IMR-90 (cell line): ENCODE results near the gene B9D1. TPM values are rescaled to one million over a fixed set of nuclear protein-coding genes. Genes with fewer than 3 reads are reported as not detected.

ENCODE experiments used
- ATAC-seq: fragments of 200-7000 bp; cut with Tn5 transposase; 2 replicates; pipeline ENCODE4 v1.9.1; 2020; ENCODE audit warnings: low read depth, mild to moderate bottlenecking, moderate library complexity
- BruUV-seq: library from RNA; stranded (reverse); fragments of 400-500 nt; replicated peaks from 2 replicates; lab custom pipeline; 2021; lab: Mats Ljungman, UMichigan
- CTCF ChIA-PET: fragments of 300-600 bp; formaldehyde crosslinking; extraction: SDS; loops from one replicate; lab custom pipeline; 2021; ENCODE audit warnings: antibody characterized with exemption; lab: Yijun Ruan, JAX
- POLR2A ChIA-PET: fragments of 300-600 bp; sonication (Branson Sonifier 250); formaldehyde crosslinking; loops from one replicate; lab custom pipeline; 2022; ENCODE audit warnings: antibody characterized with exemption; ENCODE audit not compliant: unreplicated experiment; lab: Charles Lee
- DNase-seq: peaks from one replicate; pipeline ENCODE4 v3.0.0; 2013
- H2AFZ ChIP-seq: replicated peaks from 2 replicates; pipeline ENCODE3; 2013; ENCODE audit warnings: low read length, mild to moderate bottlenecking; ENCODE audit not compliant: poor library complexity
- H2AK5ac ChIP-seq: 2 replicates; pipeline ENCODE4 v1.6.1; 2013; ENCODE audit warnings: low read depth, low read length, inconsistent platforms
- H2AK9ac ChIP-seq: replicated peaks from 2 replicates; pipeline ENCODE3; 2013; ENCODE audit warnings: mild to moderate bottlenecking, low read depth, low read length, moderate library complexity; ENCODE audit not compliant: poor library complexity
- H2BK120ac ChIP-seq: 2 replicates; pipeline ENCODE4 v1.6.1; 2013; ENCODE audit warnings: low read depth, low read length, inconsistent platforms
- H2BK15ac ChIP-seq: 3 replicates; pipeline ENCODE4 v1.6.1; 2013; ENCODE audit warnings: low read depth, low read length, inconsistent platforms
- H2BK20ac ChIP-seq: 2 replicates; pipeline ENCODE4 v1.6.1; 2013; ENCODE audit warnings: low read depth, mild to moderate bottlenecking, inconsistent platforms, low read length, moderate library complexity
- H2BK5ac ChIP-seq: 2 replicates; pipeline ENCODE4 v1.6.1; 2013; ENCODE audit warnings: mild to moderate bottlenecking, low read depth, low read length, inconsistent platforms; ENCODE audit not compliant: poor library complexity, severe bottlenecking
- H3K14ac ChIP-seq: replicated peaks from 2 replicates; pipeline ENCODE4 v1.6.1; 2013; ENCODE audit warnings: low read depth, low read length, inconsistent platforms
- H3K18ac ChIP-seq: 2 replicates; pipeline ENCODE4 v1.6.1; 2013; ENCODE audit warnings: low read depth, low read length, control low read depth
- H3K23ac ChIP-seq: 2 replicates; pipeline ENCODE4 v1.6.1; 2013; ENCODE audit warnings: low read depth, low read length, inconsistent platforms
- H3K27ac ChIP-seq: 2 replicates; pipeline ENCODE4 v1.5.1; 2013; ENCODE audit warnings: mild to moderate bottlenecking, control low read depth, low read length; ENCODE audit not compliant: insufficient read depth
- H3K27me3 ChIP-seq: 2 replicates; pipeline ENCODE4 v1.6.1; 2013; ENCODE audit warnings: low read length; ENCODE audit not compliant: control insufficient read depth, insufficient read depth
- H3K36me3 ChIP-seq: 2 replicates; pipeline ENCODE4 v1.6.1; 2013; ENCODE audit warnings: low read length, mixed read lengths; ENCODE audit not compliant: control insufficient read depth, insufficient read depth
- H3K4ac ChIP-seq: 2 replicates; pipeline ENCODE4 v1.6.1; 2013; ENCODE audit warnings: low read depth, low read length, inconsistent platforms
- H3K4me1 ChIP-seq: 2 replicates; pipeline ENCODE4 v1.6.1; 2013; ENCODE audit warnings: low read length, mixed read lengths; ENCODE audit not compliant: control insufficient read depth, insufficient read depth
- H3K4me2 ChIP-seq: 2 replicates; pipeline ENCODE4 v1.6.1; 2013; ENCODE audit warnings: low read depth, mild to moderate bottlenecking, control low read depth, low read length, moderate library complexity
- H3K4me3 ChIP-seq: 2 replicates; pipeline ENCODE4 v1.5.1; 2013; ENCODE audit warnings: low read depth, mild to moderate bottlenecking, control low read depth, low read length, moderate library complexity; ENCODE audit not compliant: insufficient read depth
- H3K56ac ChIP-seq: 2 replicates; pipeline ENCODE4 v1.6.1; 2013; ENCODE audit warnings: low read length, inconsistent platforms; ENCODE audit not compliant: insufficient read depth; ENCODE audit errors: extremely low read depth
- H3K79me1 ChIP-seq, 2 experiments: 2 replicates each; pipeline ENCODE4 v1.6.1; 2013; ENCODE audit warnings: low read length in 2 of 2, inconsistent platforms in 1 of 2, low read depth in 1 of 2
- H3K9ac ChIP-seq: 2 replicates; pipeline ENCODE4 v1.6.1; 2013; ENCODE audit warnings: low read depth, low read length, control low read depth
- H3K9me1 ChIP-seq: 2 replicates; pipeline ENCODE4 v1.6.1; 2013; ENCODE audit warnings: low read length, inconsistent platforms; ENCODE audit not compliant: insufficient read depth
- H3K9me3 ChIP-seq: 2 replicates; pipeline ENCODE4 v1.6.1; 2013; ENCODE audit warnings: low read length; ENCODE audit not compliant: control insufficient read depth, insufficient read depth
- H4K20me1 ChIP-seq: 2 replicates; pipeline ENCODE4 v1.6.1; 2013; ENCODE audit warnings: low read length, inconsistent platforms; ENCODE audit not compliant: insufficient read depth
- H4K5ac ChIP-seq: 2 replicates; pipeline ENCODE4 v1.6.1; 2013; ENCODE audit warnings: mild to moderate bottlenecking, low read depth, low read length, control low read depth
- H4K8ac ChIP-seq, 2 experiments: 2 replicates each; pipeline ENCODE4 v1.6.1; 2013; ENCODE audit warnings: low read depth in 2 of 2, low read length in 2 of 2, control low read depth in 1 of 2, inconsistent platforms in 1 of 2
- H4K91ac ChIP-seq: 2 replicates; pipeline ENCODE4 v1.6.1; 2013; ENCODE audit warnings: low read depth, low read length, inconsistent platforms; ENCODE audit not compliant: insufficient read depth
- CEBPB ChIP-seq: IDR thresholded peaks from 2 replicates; pipeline ENCODE4 v1.6.1; 2012; ENCODE audit warnings: low read depth, low read length, improper control_type of control experiment
- CHD1 ChIP-seq: IDR thresholded peaks from 2 replicates; pipeline ENCODE4 v1.6.1; 2012; ENCODE audit warnings: low read depth, low read length, improper control_type of control experiment
- FOS ChIP-seq: fragments of 150-350 bp; IDR thresholded peaks from 2 replicates; pipeline ENCODE4 v1.6.1; 2016; ENCODE audit warnings: low read depth, low read length
- MAZ ChIP-seq: IDR thresholded peaks from 2 replicates; pipeline ENCODE4 v1.6.1; 2012; ENCODE audit warnings: low read depth, mild to moderate bottlenecking, low read length, improper control_type of control experiment, moderate library complexity, borderline replicate concordance
- RCOR1 ChIP-seq: IDR thresholded peaks from 2 replicates; pipeline ENCODE4 v1.6.1; 2012; ENCODE audit warnings: mild to moderate bottlenecking, low read length, improper control_type of control experiment; ENCODE audit not compliant: insufficient replicate concordance
- RFX5 ChIP-seq: IDR thresholded peaks from 2 replicates; pipeline ENCODE4 v1.8.0; 2012; ENCODE audit warnings: low read depth, mild to moderate bottlenecking, low read length, moderate library complexity
- SMC3 ChIP-seq: fragments of 150-350 bp; IDR thresholded peaks from 2 replicates; pipeline ENCODE4 v1.6.1; 2016; ENCODE audit warnings: low read depth, mild to moderate bottlenecking, antibody characterized with exemption, low read length, moderate library complexity
- USF2 ChIP-seq: fragments of 150-350 bp; IDR thresholded peaks from 2 replicates; pipeline ENCODE4 v1.6.1; 2017; ENCODE audit warnings: mild to moderate bottlenecking, antibody characterized with exemption, low read length, low read depth
- WGBS, 2 experiments: methylation state at CpG; one replicate each; pipeline versions ENCODE4 v1.1.5 to v1.1.7; 2013; ENCODE audit warnings: missing lambda C conversion rate in 2 of 2; ENCODE audit not compliant: insufficient read length in 1 of 2; ENCODE audit errors: extremely low coverage in 2 of 2; 5-methylcytosine and 5-hydroxymethylcytosine counted together
- dilution Hi-C: fragments of 300-500 bp; cut with HindIII; formaldehyde crosslinking; loops from one replicate; pipeline ENCODE4 v1.14.3; 2018; ENCODE audit warnings: low sequenced_read_pairs; ENCODE audit not compliant: unreplicated experiment
- in situ Hi-C: fragments of 300-500 bp; cut with MboI; formaldehyde crosslinking; loops from 3 replicates; pipeline ENCODE4 v1.14.3; 2019; ENCODE audit warnings: low sequenced_read_pairs, inconsistent platforms, mixed read lengths
- intact Hi-C: fragments of 100-400 bp; cut with micrococcal nuclease; formaldehyde crosslinking; loops from 2 replicates; pipeline ENCODE4 v1.10.0; 2022
- polyA plus RNA-seq, 3 experiments: library from polyadenylated mRNA; depleted of rRNA; stranded (reverse); fragments of >200 nt; gene quantifications; 2 replicates each; pipeline ENCODE4 v1.2.3, GENCODE V29; 2012; ENCODE audit warnings: low replicate concordance in 1 of 3
- total RNA-seq: library from RNA; depleted of rRNA; stranded (reverse); fragments of >200 nt; gene quantifications from 2 replicates; pipeline ENCODE4 v1.2.3, GENCODE V29; 2012
- TF ChIP-seq, protein P1 (sequence below): conservative IDR thresholded peaks from 2 replicates; pipeline ENCODE4 v1.5.1; 2012; ENCODE audit warnings: mild to moderate bottlenecking, low read depth, low read length, improper control_type of control experiment
- TF ChIP-seq, protein P2 (sequence below): fragments of 150-350 bp; IDR thresholded peaks from 2 replicates; pipeline ENCODE4 v1.6.1; 2016; ENCODE audit warnings: low read depth, mild to moderate bottlenecking, low read length, moderate library complexity, borderline replicate concordance

B9D1 gene
- total and polyA plus RNA-seq, 2 of the 4 experiments (the other 2 are of a cell fraction) = 42.5 to 43.8 TPM

DNA sequence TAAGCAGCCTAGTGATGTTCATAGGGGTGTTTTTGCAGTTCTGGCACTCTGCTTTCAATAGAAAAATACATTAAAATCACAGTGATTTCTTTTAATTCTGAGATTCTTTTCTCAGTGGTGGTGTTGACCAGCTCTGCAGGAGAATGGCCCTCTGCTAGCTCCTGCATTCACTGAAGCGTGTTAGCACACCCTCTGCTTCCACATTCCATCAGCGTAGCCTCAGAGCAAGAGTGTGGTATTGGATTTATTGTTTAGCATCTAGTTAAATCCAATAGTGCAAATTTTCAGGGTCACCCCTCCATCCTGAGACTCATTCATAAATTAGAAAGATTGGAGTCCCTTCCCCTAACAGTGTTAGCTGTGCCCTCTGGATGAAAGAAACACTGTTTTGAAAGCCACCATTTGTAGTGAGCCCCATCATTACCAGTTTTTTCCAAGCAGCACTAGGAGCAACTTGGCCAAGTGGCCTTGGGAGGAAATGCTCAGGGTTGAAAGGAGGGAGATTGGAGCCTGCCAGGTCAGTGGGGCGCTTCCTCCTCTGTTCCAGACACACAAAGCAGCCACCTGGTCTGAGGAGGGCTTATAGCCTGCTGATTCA, 45.7 kb downstream of the B9D1 start:
- H2BK5ac ChIP-seq = no peak overlapping the region
- H3K27ac ChIP-seq = no peak overlapping the region
- H3K27me3 ChIP-seq = no peaks in the 10 kb centered on the region
- H4K91ac ChIP-seq = no peak overlapping the region
- intact Hi-C loops (no loop called here), dilution Hi-C loops (no loop called here), in situ Hi-C loops (no loop called here)
- H2AK5ac ChIP-seq = no peak overlapping the region
- H3K18ac ChIP-seq = no peak overlapping the region
- H2BK120ac ChIP-seq = no peak overlapping the region
- H2BK20ac ChIP-seq = no peak overlapping the region
- no peak overlapping the region for H2BK15ac ChIP-seq
- TF ChIP-seq CEBPB (no peak), CHD1 (no peak), RCOR1 (no peak), USF2 (no peak), MAZ (no peak), FOS (no peak), SMC3 (no peak), RFX5 (no peak)
- TF ChIP-seq, protein P1, sequence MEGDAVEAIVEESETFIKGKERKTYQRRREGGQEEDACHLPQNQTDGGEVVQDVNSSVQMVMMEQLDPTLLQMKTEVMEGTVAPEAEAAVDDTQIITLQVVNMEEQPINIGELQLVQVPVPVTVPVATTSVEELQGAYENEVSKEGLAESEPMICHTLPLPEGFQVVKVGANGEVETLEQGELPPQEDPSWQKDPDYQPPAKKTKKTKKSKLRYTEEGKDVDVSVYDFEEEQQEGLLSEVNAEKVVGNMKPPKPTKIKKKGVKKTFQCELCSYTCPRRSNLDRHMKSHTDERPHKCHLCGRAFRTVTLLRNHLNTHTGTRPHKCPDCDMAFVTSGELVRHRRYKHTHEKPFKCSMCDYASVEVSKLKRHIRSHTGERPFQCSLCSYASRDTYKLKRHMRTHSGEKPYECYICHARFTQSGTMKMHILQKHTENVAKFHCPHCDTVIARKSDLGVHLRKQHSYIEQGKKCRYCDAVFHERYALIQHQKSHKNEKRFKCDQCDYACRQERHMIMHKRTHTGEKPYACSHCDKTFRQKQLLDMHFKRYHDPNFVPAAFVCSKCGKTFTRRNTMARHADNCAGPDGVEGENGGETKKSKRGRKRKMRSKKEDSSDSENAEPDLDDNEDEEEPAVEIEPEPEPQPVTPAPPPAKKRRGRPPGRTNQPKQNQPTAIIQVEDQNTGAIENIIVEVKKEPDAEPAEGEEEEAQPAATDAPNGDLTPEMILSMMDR = no peak
- TF ChIP-seq, protein P2, sequence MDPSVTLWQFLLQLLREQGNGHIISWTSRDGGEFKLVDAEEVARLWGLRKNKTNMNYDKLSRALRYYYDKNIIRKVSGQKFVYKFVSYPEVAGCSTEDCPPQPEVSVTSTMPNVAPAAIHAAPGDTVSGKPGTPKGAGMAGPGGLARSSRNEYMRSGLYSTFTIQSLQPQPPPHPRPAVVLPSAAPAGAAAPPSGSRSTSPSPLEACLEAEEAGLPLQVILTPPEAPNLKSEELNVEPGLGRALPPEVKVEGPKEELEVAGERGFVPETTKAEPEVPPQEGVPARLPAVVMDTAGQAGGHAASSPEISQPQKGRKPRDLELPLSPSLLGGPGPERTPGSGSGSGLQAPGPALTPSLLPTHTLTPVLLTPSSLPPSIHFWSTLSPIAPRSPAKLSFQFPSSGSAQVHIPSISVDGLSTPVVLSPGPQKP = no peak
- no peak overlapping the region for H3K23ac ChIP-seq
- no CpG with 5 or more reads among the region's 3 CpGs for WGBS, 2 experiments
- POLR2A ChIA-PET = no interaction called here
- CTCF ChIA-PET = no interaction called here
- DNase-seq = no peak
- H2AFZ ChIP-seq = peak overlapping the region; percentile 53
- H3K56ac ChIP-seq = no peak overlapping the region
- peaks cover 6% of the 10 kb centered on the region for H3K4me1 ChIP-seq
- H3K9me1 ChIP-seq = peaks cover 16% of the 10 kb centered on the region
- H3K36me3 ChIP-seq = peaks cover 33% of the 10 kb centered on the region
- H4K20me1 ChIP-seq = peaks cover 4% of the 10 kb centered on the region; the same call in 1 of the 2 replicates
- TSS peak; percentile 12 for BruUV-seq
- ATAC-seq = no peak
- H3K9ac ChIP-seq = no peak overlapping the region
- H2AK9ac ChIP-seq = peak overlapping the region; percentile 92
- H3K4ac ChIP-seq = 0 out of 2 replicates have a peak overlapping the region, but pooled peaks have one; percentile 3
- no peak overlapping the region for H4K8ac ChIP-seq
- H3K4me3 ChIP-seq = no peak overlapping the region
- no peaks in the 10 kb centered on the region for H3K9me3 ChIP-seq
- no peak overlapping the region for H3K4me2 ChIP-seq
- peaks cover 5 to 44% of the 10 kb centered on the region in 2 experiments; a peak in 3 of 4 replicates for H3K79me1 ChIP-seq
- no peak overlapping the region for H4K5ac ChIP-seq
- no peak overlapping the region for H3K14ac ChIP-seq
